Adrenal gland (tissue), 5 donors: ENCODE results near the gene SHANK3.

ENCODE experiments used
- CTCF ChIP-seq, 6 experiments: fragments of 450-650 bp in 4 of 6; fragments of 200-600 bp in 2 of 6; sonication (generic) in 1 of 6; IDR thresholded peaks; 1 replicate in 5 of 6; 2 replicates in 1 of 6; pipeline versions ENCODE4 v1.5.1 to v1.8.0; 2016 to 2021; ENCODE audit warnings: antibody characterized with exemption in 6 of 6, mild to moderate bottlenecking in 2 of 6, moderate library complexity in 1 of 6
- POLR2A ChIP-seq, 2 donors: fragments of 450-650 bp; IDR thresholded peaks; one replicate each; pipeline ENCODE4 v1.6.1; 2017; ENCODE audit warnings: antibody characterized with exemption in 2 of 2, mild to moderate bottlenecking in 2 of 2, moderate library complexity in 1 of 2
- donor health status: DM: no; HTN: no; CAD: no.

GRCh38 chr22:50708996-50709395 lies 36.4 kb downstream of the SHANK3 start:
- TF ChIP-seq CTCF (IDR thresholded peaks at IDR 0.05), result no peak
- TF ChIP-seq POLR2A (IDR thresholded peaks at IDR 0.05), result no peak
